AML-193 (cell line): ENCODE data around the gene TMPRSS3.

Experiments used
- DNase-seq, 2 experiments: peaks; one replicate each; lab custom pipeline; 2025; lab: John Stamatoyannopoulos, UW

Gene TMPRSS3

GRCh38 chr21:42387843-42388340 is 8.0 kb downstream of the TMPRSS3 start:
- no peak for DNase-seq

GRCh38 chr21:42387164-42387563 is 8.7 kb downstream of the TMPRSS3 start:
- no peak for DNase-seq

- DNase-seq, result no peak
These were observed 9.7 kb downstream of the TMPRSS3 start for GRCh38 chr21:42386034-42386591.

- no peak for DNase-seq
These were observed 10.2 kb downstream of the TMPRSS3 start for GRCh38 chr21:42385619-42386018.

- peak in 1 of 2 experiments; percentile 7 for DNase-seq
These were observed 10.9 kb downstream of the TMPRSS3 start for GRCh38 chr21:42384989-42385388.

GRCh38 chr21:42384156-42384945 is 11.5 kb downstream of the TMPRSS3 start:
- DNase-seq, result no peak

- DNase-seq, result no peak
These were observed 12.5 kb downstream of the TMPRSS3 start for GRCh38 chr21:42383331-42383730.

- DNase-seq, result no peak
These were observed 12.9 kb downstream of the TMPRSS3 start for GRCh38 chr21:42382915-42383314.

- peak; percentile 55 to 64 for DNase-seq
These were observed 14.4 kb downstream of the TMPRSS3 start for GRCh38 chr21:42381347-42381984.

GRCh38 chr21:42379426-42380215 is 16.2 kb downstream of the TMPRSS3 start:
- DNase-seq, result peak in 1 of 2 experiments; percentile 5

GRCh38 chr21:42378418-42378817 is 17.4 kb downstream of the TMPRSS3 start:
- no peak for DNase-seq

- DNase-seq, result no peak
These were observed 17.9 kb downstream of the TMPRSS3 start for GRCh38 chr21:42377951-42378340.

- DNase-seq, result no peak
These were observed 18.5 kb downstream of the TMPRSS3 start for GRCh38 chr21:42377211-42377950.

- peak; percentile 2 to 8 for DNase-seq
These were observed 19.4 kb downstream of the TMPRSS3 start for GRCh38 chr21:42376338-42376982.

- no peak for DNase-seq
These were observed 19.9 kb downstream of the TMPRSS3 start for GRCh38 chr21:42375966-42376337.

GRCh38 chr21:42375506-42375905 is 20.3 kb downstream of the TMPRSS3 start:
- DNase-seq, result no peak

GRCh38 chr21:42374864-42375499 is 20.9 kb downstream of the TMPRSS3 start:
- no peak for DNase-seq

GRCh38 chr21:42374457-42374856 is 21.4 kb downstream of the TMPRSS3 start:
- no peak for DNase-seq

GRCh38 chr21:42373908-42374455 is 21.9 kb downstream of the TMPRSS3 start:
- no peak for DNase-seq
